ENCODE measurements around the gene TEC.

The TEC gene

DNA sequence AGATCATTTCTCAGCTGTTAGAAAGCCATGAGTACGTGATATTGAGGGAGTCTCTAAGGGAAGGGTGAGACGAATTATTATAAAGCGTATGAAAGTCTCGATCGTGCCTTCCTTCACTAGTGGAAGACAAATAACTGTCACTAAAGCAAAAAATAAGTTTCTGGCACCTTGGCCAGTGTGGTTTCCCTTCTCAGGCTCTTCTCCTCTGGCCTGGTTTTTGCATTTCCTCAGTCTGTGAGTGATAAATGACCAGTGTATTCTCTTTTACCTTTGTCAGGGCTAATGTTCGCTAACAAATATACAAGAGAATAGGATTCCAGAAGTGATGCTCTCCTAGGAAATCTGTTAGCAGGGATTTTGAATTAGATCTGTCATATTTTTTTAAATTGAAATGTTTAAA is 155.2 kb downstream of the TEC start:
- no peak for DNase-seq

DNA sequence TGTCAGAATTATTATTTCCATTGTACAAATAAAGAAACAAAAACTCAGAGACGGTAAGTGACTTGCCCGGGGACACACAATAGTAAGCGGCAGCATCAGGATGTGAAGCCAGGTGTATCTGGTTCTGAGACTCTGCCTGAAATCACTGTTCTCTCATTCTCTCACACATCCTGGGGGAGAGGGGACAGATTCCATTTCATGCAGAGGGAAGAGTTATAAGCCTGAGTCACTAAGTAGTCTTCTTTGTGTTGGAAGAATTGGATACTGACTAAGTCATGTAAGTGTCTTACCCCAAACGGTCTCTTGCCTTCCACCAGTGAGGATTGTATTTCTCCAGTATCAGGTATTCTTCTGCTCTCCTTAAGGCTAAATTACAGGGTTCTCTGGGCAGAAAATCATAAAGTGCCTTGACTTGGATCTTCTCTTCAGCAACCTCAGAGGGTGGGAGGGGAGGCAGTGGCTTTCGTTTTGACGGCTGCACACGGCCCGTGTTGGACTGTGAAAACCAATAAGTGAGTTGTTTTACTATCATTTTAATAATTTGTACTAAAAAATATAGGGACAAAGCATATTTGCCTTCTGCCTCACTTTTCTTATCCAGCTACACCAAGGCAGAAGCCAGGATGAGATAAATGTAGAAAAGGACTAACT is 157.5 kb downstream of the TEC start:
- no peak for DNase-seq

DNA sequence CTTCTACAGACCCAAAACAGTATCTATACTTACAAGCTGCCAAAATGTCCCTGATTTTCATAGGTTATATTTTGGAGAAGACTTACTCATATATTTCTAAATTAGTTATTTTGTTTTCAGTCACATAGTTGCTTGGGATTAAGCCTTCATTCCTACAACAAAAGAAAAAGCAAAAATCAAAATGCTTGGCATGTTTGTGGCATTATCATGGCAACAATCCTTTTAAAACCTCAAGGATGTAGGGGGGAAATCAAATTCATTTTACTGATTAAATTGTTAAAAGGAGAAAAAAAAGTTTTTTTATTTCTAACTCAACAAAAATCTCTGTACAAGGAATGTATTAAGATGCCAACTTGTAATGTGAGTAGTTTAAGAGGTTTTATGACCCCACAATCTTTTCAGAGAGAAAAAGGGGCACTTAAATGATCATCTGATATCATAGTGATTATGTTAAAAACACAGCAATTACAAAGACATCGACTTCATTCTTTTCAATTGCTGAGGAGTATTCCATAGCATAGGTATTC is 159.1 kb downstream of the TEC start:
- DNase-seq: no peak

DNA sequence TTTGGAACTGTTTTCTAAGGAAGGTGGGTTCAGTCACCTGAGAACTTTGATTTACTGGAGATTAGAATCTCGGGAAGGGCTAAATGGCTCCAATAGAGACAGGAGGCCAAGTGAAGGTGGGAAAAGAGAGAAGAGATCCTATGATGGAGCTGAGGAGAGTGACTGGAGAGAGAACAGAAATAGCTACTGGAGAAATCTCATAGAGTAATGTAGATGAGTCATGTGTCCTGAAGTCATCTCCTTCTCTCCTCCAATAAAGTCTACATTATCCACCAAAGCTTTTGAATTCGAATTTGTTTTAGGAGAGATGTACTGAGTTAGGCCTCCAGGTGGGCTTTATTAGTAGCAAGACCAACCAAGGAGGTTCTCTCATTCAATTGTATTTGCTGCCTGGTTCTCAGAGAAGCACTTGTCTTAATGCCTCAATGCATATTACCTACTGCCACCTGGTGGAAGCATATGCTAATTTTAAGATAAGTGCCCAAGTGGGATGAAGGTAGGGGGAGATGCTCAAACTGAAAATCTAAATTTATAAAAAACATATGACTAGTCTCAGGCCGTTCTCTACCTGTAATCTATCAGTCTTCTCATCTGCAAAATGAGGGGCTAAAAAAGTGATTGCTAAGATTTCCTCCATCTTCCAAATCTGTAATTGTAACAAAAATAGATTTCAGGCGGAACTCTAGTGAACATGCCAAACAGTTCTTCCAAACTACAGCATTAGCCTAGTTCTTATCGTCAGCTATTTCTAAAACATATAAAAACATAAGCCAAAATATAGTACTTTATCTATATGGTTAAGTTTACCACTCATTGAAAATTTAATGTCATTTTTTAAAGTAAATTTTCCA is 160.0 kb downstream of the TEC start:
- DNase-seq: peak; percentile 13

DNA sequence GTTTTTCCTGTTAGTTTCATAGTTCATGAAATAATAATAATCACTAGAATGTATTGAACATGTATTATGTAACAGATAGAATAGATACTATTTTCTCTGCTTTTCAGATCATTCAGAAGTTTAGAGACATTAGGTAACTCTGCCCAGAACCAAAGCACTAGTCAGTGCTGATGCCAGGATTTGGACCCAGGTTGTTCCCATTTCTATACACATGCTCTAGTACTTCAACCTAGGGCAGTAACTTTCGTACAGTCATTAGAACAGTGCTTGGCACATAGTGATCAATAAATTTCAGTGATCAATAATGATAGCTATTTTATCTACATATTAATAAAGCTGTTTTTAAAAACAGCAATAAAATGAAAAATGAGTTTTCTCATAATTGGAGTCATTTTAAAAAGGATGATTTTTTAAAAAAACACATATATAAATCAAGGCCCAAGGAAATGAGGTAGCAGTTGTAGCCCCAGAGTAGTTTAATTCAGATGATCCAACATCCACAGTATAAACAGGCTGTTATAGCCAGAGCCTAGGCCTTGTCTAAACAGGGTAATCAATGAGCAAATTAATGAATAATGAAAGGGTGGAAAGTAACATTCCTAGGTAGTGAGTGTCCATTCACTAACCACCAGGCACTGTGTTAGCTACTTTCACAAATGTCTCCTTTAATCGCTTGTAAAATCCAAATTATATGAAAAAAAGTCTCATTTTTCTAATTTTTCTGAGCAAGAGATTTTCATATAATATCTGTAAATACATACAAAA is 161.1 kb downstream of the TEC start:
- no peak for DNase-seq

DNA sequence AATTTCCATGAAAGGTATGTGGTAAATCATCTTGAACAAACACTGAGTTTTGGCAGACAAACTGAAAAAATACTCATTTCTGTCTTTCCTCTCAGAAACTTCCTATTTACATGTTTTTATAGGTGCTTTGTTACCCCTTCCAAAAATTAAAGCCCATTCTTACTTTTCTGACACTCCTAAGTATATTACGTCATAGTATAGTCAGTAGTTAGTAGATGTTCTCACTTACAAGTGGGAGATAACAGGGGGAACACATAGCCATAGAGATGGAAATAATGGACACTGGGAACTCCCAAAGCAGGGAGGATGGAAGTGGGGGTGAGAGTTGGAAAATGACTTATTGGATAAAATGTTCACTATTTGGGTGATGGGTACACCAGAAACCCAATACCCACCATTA is 164.4 kb downstream of the TEC start:
- DNase-seq: no peak

DNA sequence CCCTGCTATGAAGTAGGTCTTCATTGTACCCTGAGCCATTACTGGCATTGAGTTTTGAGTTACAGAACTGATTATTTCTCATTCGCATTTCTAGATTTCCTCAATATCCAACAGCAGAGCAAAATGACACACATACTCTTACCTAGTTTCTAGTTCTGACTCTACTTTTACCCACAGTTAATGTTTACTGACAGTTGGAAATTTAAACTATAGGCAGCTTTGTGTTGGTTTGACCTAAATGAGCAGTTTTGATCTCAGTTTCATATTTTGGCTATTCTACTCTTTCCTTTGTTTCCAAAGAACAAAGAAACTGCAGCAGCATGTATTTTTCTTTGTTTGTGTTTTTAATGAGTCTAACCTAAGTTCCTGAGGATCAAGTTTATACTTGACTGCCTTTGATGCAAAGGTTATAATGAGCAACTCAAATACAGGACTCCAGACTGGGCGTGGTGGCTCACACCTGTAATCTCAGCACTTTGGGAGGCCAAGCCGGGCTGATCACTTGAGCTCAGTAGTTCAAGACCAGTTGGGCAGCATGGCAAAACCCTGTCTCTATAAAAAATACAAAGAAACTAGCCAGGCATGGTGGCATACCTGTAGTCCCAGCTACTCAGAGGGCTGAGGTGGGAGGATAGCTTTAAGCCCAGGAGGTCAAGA is 166.0 kb downstream of the TEC start:
- DNase-seq: no peak

DNA sequence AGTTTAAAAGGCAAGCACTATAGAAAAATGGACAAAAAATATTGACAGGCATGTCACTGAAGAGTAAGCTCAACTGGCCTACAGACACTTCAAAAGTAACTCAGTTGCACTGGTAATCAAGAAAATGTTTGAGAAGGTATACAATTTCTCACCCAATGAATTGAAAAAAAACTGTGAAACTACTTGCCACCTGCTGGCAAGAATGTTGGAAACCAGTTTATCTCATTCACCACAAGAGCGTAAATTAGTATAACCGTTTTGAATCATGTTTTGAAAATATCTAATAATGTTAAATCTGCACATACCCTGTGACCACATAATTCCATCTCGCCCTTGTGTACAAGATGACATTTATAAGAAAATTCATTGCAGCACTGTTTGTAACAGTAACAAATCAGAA is 167.3 kb downstream of the TEC start:
- no peak for DNase-seq

DNA sequence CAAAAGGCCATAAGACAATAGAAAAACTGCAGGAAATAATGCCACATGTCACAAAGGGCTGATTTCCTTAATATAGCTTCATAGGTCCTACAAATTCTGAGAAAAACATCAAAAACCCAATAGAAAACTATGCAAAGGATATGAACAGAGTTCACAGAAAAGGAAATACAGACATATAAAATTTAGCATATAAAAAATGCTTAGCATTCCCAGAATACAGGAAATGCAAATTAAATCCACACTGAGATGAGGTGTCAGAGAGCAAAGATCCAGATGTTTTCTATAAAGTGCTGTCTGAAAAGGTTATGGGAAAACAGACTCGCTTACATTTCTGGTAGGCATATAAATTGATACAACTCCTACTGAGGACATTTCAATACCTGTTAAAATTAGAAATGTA is 169.4 kb downstream of the TEC start:
- DNase-seq: no peak

DNA sequence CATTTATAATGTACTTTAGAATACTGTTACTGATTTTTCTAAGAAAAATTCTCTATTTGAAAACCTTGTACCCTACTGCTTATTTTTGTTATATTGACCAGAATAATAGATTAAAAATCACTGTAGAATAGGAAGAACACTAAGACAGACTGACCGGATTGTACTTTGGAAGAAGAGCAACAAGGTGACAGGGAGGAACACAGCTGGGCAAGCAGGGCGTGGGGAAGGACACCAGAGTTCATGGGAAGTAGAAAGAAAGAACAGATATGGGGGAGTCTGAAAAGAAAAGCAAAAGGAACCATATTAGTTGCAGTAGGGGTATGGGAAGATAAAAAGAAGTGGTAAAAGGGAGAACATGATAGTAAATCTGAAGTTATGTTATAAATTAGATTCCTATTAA is 174.2 kb downstream of the TEC start:
- no peak for DNase-seq

DNA sequence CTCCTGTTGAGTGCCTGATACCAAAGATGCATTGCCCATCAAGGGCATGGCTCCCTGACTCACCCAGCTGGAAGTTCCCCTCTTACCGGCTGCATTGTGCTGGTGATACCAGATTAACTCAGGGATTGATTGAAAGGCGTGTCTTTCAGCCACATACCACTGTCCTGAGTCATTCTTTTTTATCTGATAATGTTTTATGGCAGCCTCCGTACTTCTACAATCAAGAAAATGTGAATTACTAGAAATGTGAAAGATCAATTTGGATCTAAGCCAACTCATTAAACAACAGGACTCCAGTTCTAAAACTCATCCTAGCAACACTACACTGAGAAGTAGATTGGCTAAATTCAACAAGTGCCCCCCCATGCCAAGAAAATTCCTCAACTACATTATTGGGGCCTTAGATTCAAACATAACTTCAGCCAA is 175.6 kb downstream of the TEC start:
- peak; percentile 13 for DNase-seq

DNA sequence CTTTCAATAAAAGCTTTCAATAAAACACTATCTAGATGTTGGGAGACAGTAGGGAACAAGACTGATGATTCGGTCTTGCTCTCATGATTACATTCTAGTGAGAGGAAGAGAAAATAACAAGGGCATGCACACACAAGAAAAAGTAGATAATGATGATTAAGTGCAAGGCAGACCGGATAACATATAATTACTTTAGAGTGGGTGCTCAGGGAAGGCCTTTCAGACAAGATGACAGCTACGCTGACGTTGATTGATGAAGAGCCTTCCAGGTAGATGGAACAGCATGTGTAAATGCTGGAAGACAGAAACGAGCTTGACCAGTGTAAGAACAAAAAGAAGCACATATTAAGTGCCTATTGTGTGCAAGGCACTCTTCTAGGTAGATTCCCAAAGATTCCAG is 179.0 kb downstream of the TEC start:
- DNase-seq: no peak

DNA sequence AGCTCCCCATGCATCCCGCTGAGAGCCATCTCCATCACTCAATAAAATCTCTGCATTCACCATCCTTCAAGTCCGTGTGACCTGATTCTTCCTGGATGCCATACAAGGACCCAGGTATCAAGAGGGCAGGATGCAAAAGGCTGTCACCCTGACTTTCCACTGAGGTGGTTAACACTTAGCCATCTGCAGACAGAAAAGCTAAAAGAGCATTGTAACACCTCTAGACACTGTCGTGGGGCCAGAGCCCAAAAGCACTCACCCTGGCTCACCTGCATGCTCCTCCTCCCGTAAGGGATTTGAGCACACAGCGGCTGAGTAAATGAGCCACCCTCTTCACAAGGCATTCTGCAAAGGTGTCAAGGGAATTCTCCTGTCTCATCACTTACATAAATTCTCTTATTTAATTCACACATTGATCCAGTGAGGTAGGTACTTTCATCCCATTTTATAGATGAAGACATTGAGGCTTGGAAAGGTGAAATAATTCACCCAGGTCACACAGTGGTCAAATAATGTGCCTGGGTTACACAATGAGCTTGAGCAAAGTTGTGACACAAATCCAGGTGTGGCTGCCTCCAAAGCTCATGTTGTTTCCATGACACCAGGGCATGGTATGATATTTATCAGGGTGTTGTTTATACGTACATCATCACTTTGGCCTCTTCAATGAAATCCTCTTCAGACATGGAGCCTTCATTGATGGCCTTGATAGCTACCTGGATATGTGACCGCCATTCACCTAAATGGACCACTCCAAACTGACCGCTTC is 183.6 kb downstream of the TEC start:
- no peak for DNase-seq
